Colonic mucosa (tissue), 4 donors: ENCODE results near the gene MLLT10. TPM values are rescaled to one million over a fixed set of nuclear protein-coding genes. Genes with fewer than 3 reads are reported as not detected.
"Not testable (repeated sequence)": the region's sequence is repeated elsewhere in the genome, so short reads cannot be mapped to it uniquely, and the experiment has no call there.

ENCODE experiments used
- DNase-seq: peaks from one replicate; pipeline ENCODE4 v3.0.0-alpha.2; 2020
- H3K27ac ChIP-seq: fragments of 200-600 bp; one replicate; pipeline ENCODE4 v1.8.0; 2021
- H3K27me3 ChIP-seq: fragments of 200-600 bp; one replicate; pipeline ENCODE4 v1.8.0; 2021
- H3K36me3 ChIP-seq: fragments of 200-600 bp; one replicate; pipeline ENCODE4 v1.8.0; 2021
- H3K4me1 ChIP-seq: fragments of 200-600 bp; one replicate; pipeline ENCODE4 v1.8.0; 2021; ENCODE audit warnings: mild to moderate bottlenecking
- H3K4me3 ChIP-seq: fragments of 200-600 bp; one replicate; pipeline ENCODE4 v1.8.0; 2021
- H3K9ac ChIP-seq, 2 donors: one replicate each; pipeline ENCODE4 v1.7.0; 2013; ENCODE audit warnings: control low read depth in 2 of 2, low read depth in 2 of 2, low read length in 2 of 2
- H3K9me3 ChIP-seq: fragments of 200-600 bp; one replicate; pipeline ENCODE4 v1.8.0; 2021
- CTCF ChIP-seq: fragments of 200-600 bp; IDR thresholded peaks from one replicate; pipeline ENCODE4 v1.8.0; 2022; ENCODE audit warnings: antibody characterized with exemption, mild to moderate bottlenecking
- intact Hi-C: fragments of 100-400 bp; cut with DNase I; formaldehyde crosslinking; loops from one replicate; pipeline ENCODE4 v1.14.1; 2022
- total RNA-seq, 2 donors: library from RNA; stranded (reverse); fragmentation: NEBNext Ultra II Directional in 1 of 2; extraction: Animal tissue kit (Norgen Biotek cat#: 25700) in 1 of 2; gene quantifications; one replicate each; pipeline ENCODE4 v1.2.1, GENCODE V29; 2021
- donor health status: healthy.
- donor health status: DM: no; HTN: no; CAD: no.
- donor health status: DM: no; HTN: no; CAD: no.

Gene MLLT10
- total RNA-seq, 2 donors from 2014 or later, result 17.8 to 25.1 TPM

DNA sequence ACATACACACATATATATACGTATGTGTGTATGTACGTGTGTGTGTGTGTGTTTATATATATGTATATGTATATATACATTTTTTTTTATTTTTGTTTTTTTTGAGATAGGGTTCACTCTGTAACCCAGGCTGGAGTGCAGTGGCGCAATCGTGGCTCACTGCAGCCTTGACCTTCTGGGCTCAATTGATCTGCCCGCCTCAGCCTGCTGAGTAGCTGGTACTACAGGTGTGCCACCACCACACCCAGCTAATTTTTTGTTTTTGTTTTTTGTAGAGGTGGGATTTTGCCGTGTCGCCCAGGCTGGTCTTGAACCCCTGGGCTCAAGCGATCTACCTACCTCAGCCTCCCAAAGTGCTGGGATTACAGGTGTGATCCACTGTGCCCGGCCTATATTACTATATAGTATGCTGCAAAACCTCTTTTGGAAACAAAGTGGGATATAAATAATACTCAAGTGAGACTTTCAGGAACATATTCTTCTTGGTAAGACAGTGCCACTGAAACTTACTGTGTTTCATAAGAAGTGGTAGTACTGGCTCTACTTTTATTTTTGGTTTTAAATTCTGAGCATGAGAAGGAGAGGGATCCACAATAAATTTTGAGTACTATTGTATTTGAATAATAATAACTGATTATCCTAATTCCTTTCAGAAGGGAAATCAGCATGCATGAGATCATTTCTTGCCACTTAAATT, 51.0 kb downstream of the MLLT10 start:
- Histone ChIP-seq H3K36me3 (no peaks in the 10 kb centered on the region), H3K27me3 (no peaks in the 10 kb centered on the region), H3K9me3 (no peaks in the 10 kb centered on the region), H3K27ac (no peak overlapping the region), H3K4me1 (no peaks in the 10 kb centered on the region), H3K4me3 (no peak overlapping the region), H3K9ac (no peak overlapping the region)
- DNase-seq, result no peak
- no peak for TF ChIP-seq CTCF
- intact Hi-C loops, result no loop called here

DNA sequence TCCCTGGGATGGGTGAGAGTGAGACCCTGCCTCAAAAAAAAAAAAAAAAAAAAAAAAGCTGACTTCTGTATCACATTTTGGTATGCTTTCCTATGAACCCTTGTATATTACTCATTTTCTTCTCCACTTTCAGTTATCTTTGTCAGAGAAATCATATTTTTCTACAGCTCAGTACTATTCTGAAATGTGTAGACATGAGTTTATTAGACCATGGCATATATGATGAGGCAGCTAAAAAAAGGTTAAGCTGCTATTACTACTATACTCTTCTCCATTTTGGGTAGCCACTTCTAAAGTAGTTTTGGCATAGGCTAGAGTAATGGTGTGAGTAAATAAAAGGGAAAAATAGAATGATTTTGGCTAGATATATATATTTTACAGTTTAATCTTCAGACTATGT, 53.4 kb downstream of the MLLT10 start:
- Histone ChIP-seq H3K27me3 (no peaks in the 10 kb centered on the region), H3K9me3 (no peaks in the 10 kb centered on the region), H3K36me3 (no peaks in the 10 kb centered on the region), H3K27ac (no peak overlapping the region), H3K9ac (no peak overlapping the region), H3K4me3 (no peak overlapping the region), H3K4me1 (no peaks in the 10 kb centered on the region)
- intact Hi-C loops, result no loop called here
- DNase-seq, result no peak
- no peak for TF ChIP-seq CTCF

- H3K36me3 ChIP-seq, intact Hi-C loops, H3K4me1 ChIP-seq, H3K4me3 ChIP-seq, H3K9ac ChIP-seq, H3K27me3 ChIP-seq, H3K27ac ChIP-seq, DNase-seq, H3K9me3 ChIP-seq: not testable (repeated sequence)
These were observed 54.1 kb downstream of the MLLT10 start for GRCh38 chr10:21588159-21588558.

GRCh38 chr10:21593986-21594385, 60.0 kb downstream of the MLLT10 start:
- no peaks in the 10 kb centered on the region for H3K27me3 ChIP-seq
- no peak overlapping the region for H3K9ac ChIP-seq
- TF ChIP-seq CTCF, result no peak
- H3K4me3 ChIP-seq, result no peak overlapping the region
- intact Hi-C loops, result no loop called here
- no peaks in the 10 kb centered on the region for H3K36me3 ChIP-seq
- no peaks in the 10 kb centered on the region for H3K9me3 ChIP-seq
- H3K27ac ChIP-seq, result no peak overlapping the region
- no peaks in the 10 kb centered on the region for H3K4me1 ChIP-seq
- no peak for DNase-seq

- no peaks in the 10 kb centered on the region for H3K9me3 ChIP-seq
- no peak for TF ChIP-seq CTCF
- intact Hi-C loops, result no loop called here
- H3K9ac ChIP-seq, result no peak overlapping the region
- H3K27me3 ChIP-seq, result no peaks in the 10 kb centered on the region
- no peak overlapping the region for H3K27ac ChIP-seq
- H3K4me3 ChIP-seq, result no peak overlapping the region
- H3K36me3 ChIP-seq, result no peaks in the 10 kb centered on the region
- no peaks in the 10 kb centered on the region for H3K4me1 ChIP-seq
- DNase-seq, result no peak
These were observed 65.5 kb downstream of the MLLT10 start for GRCh38 chr10:21599582-21599981.

DNA sequence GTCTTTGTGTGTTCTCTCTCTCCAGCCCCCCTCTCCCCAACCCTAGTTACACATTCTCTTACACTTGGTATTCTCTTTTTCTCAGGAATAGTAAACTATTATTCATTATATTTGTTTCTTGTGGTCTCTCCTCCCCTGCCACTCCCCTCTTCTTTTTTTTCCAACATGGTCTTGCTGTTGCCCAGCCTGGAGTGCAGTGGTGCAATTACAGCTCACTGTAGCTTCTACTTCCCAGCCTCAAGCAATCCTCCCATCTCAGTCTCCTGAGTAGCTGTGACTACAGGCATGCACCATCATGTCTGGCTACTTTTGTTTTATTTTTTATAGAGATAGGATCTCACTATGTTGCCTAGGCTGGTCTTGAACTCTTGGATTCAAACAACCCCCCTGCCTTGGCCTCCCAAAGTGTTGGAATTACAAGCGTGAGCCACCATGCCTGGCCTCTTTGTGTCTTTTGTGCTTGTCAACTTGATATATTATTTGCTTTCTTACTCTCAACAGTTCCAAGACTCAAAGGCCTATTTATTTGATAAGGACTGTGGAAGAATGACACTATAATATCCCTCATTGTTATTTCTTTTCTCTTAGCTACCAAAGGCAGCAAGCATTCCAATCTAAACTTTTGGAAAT, 66.9 kb downstream of the MLLT10 start:
- intact Hi-C loops, result no loop called here
- no peak for DNase-seq
- H3K4me3 ChIP-seq, result no peak overlapping the region
- no peaks in the 10 kb centered on the region for H3K36me3 ChIP-seq
- no peaks in the 10 kb centered on the region for H3K27me3 ChIP-seq
- H3K27ac ChIP-seq, result no peak overlapping the region
- H3K4me1 ChIP-seq, result no peaks in the 10 kb centered on the region
- no peaks in the 10 kb centered on the region for H3K9me3 ChIP-seq
- no peak for TF ChIP-seq CTCF
- no peak overlapping the region for H3K9ac ChIP-seq
